GM19035 (cell line): ENCODE results near the gene TLCD3A.

Experiments used
- ATAC-seq: cut with Tn5 transposase; IDR thresholded peaks from one replicate; pipeline ENCODE4 v1.9.1; 2021; ENCODE audit not compliant: unreplicated experiment

TLCD3A gene

DNA sequence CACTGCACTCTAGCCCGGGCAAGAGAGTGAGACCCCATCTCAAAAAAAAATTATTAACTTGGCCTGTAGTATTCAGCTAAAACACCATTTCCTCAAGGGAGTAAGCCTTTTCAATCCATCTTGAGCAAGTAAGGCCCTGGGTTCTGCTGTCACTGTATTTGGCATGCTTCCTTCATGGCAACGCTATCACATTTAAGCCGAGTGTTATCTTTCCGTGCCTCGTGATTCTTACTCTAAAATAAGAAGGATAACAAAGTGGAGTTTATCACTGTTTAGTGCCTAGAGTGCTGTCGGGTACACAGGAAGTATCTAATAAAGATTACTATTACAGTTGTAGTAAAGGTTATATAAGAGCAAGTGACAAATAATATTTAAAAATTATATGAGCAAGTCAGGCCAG is 26.5 kb upstream of the TLCD3A start:
- no peak for ATAC-seq

DNA sequence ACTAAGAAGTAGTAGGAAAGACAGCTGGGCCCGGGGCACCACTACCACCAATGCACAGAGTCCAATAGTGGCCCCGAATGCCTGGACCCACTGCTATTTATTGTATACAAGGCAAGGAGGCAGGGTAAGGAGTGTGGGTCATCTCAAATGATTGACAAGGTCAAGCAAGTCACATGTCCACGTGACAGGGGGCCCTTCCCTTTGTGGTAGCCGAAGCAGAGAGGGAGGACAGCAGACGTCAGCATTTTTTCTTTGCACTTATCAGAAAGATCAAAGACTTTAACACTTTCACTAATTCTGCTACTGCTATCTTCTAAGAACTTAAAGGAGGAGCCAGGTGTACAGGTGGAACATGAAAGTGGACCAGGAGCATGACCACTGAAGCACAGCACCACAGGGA is 24.3 kb upstream of the TLCD3A start:
- ATAC-seq, result no peak

DNA sequence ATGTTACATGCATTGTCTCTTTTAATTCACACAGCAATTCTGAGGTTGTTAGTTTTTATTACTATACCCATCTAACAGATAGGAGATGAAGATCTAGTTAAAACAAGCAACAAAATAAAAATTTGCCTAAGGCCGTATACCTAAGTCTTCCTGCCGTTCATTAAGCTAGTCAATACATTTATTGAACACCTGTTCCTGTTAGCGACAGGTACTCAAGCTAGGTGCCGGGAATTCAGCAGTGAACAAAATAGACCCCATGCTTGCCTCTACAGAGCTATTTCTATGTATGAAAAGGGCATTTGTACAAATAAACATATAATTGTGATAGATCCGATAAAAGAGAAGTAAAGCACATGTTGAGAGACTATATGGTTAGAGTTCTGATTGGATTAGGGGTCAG is 14.3 kb upstream of the TLCD3A start:
- ATAC-seq, result no peak

DNA sequence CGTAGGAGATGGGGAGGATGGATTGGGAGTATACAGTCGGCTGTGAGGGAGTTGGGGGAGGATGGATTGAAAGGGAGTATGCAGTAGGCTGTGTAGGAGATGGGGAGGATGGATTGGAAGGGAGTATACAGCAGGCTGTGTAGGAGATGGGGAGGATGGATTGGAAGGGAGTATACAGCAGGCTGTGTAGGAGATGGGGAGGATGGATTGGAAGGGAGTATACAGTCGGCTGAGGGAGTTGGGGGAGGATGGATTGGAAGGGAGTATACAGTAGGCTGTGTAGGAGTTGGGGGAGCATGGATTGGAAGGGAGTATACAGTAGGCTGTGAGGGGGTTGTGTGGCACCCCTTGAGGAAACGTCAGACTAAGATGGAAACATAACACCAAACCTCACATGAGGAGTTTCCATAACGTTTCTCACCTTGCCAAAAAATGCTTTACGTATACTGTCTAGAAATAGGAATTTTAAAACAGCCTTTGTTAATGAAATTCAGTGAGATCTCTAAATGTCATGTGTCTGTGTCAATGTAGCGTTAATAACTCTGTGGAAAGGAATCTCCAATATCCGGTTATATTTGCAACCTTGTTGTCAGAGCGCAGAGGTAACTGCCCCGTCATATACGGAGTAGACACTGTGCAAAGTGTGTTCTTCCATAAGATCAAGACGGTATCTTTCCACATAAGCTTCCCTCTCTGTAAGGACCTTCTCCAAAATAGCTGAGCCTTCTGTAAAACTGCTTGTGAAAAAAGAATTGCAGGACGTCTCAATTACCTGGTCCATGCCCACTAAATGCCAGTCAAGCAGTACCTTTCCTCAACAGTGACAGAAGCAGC is 11.5 kb upstream of the TLCD3A start:
- ATAC-seq, result no peak

DNA sequence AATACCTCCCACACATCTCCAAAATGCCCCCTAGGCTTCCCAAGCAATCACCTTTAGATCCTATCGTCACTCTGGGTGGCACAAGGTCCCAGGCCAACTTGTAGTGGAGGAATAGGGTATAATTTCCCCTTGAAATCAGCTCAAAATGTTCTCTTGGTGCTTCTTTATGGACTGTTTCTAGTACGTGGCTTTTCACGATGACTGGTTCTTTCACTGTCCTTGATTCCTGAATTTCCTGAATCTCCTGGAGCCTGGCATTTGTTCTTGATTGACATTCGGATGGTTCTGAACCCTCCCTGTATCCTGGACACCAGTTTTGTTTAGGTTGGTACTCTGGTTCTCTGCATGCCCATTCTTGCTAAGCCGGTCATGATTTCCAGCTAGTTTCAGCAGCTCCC is 10.9 kb upstream of the TLCD3A start:
- no peak for ATAC-seq

DNA sequence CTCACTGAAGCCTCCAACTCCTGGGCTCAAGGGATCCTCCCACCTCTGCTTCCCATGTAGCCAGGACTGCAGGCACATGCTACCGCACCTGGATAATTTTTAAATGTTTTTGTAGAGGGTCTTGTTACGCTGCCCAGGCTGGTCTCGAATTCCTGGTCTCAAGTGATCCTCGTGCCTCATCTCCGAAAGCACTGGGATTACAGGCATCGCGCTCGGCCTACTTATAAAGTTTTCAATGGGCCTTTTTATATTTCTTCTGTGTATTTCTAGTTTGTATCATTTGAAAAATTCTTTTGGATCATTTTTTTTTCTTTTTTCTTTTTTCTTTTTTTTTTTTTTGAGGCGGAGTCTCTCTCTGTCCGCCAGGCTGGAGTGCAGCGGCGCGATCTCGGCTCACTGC is 7.3 kb upstream of the TLCD3A start:
- ATAC-seq, result no peak

DNA sequence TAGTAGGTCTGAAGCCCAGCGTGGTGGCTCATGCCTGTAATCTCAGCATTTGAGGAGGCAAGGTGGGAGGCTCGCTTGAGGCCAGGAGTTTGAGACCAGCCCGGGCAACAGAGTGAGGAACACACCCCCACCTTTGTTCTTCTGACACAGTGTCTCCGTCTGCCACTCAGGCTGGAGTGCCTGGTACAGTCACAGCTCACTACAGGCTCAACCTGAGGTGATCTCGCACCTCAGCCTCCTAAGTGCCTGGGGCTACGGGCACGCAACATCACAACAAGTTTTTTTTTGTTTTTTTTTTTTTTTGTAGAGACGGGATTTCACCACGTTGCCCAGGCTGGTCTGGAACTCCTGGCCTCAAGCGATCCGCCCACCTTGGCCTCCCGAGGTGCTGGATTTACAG is 6.7 kb upstream of the TLCD3A start:
- ATAC-seq, result no peak

DNA sequence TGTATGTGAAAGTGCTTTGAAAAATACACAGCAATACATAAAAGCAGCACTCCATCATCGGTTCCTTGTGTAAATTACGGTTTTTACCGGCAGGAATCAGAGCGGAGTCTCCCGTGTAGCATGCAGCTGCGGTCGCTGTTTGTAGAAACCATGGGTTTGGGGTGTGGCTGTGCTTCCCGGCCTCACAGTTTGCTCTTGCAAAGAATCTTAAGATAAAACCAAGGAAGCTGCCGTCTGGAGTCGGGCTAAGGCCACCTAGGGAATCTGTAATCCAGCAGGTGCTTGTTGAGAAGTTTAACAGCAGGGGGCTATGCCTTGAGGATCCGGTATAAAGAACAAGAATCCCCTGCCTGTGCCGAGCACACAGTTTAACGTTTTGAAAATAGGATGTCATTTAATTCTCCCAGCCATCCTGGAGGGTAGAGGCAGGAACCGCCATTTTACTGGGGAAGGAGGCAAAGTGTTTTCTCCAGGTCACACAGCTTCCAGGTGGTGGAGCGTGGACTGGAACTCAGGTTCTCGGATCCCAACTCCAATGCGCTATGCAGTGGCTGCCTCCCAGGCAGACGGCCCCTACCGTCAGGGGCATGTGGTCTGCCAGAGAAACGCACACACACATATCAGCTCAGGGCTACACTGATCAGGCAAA is 6.0 kb upstream of the TLCD3A start:
- no peak for ATAC-seq

DNA sequence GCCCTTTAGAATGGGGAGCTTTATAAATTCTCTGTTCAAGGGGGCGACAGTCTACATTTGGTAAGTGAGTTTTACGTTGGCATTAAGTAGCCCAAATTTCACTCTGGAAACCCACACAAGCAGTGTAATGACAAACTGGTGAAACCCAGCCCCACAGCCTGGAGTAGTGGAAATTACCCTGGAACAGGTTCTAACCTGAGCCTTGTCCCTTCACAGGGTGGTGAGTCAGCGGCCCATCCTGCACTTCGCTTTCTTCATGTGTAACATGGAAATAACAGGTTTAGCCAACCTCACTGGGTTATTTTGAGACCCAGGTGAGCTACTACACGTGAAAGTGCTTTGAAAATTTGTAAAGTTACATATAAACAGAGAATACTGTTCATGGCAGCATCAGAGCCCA is 3.5 kb upstream of the TLCD3A start:
- no peak for ATAC-seq

DNA sequence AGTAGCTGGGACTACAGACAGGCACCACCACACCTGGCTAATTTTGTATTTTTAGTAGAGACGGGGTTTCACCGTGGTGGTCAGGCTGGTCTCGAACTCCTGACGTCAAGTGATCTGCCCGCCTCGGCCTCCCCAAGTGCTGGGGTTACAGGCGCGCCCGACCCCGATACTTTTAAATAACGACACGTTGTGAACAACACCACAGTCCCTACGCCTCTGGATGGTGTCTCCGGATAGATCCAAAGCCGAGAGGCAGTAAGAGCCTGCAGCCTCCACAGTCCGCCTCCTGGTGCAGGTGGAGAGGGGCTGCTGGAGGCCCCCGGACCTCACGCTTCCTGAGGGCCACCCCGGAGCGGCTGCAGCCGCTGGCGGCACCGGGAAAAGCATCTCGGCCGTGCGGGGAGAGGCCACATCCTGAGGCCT is 741 bp upstream of the TLCD3A start:
- peak; percentile 7 for ATAC-seq

DNA sequence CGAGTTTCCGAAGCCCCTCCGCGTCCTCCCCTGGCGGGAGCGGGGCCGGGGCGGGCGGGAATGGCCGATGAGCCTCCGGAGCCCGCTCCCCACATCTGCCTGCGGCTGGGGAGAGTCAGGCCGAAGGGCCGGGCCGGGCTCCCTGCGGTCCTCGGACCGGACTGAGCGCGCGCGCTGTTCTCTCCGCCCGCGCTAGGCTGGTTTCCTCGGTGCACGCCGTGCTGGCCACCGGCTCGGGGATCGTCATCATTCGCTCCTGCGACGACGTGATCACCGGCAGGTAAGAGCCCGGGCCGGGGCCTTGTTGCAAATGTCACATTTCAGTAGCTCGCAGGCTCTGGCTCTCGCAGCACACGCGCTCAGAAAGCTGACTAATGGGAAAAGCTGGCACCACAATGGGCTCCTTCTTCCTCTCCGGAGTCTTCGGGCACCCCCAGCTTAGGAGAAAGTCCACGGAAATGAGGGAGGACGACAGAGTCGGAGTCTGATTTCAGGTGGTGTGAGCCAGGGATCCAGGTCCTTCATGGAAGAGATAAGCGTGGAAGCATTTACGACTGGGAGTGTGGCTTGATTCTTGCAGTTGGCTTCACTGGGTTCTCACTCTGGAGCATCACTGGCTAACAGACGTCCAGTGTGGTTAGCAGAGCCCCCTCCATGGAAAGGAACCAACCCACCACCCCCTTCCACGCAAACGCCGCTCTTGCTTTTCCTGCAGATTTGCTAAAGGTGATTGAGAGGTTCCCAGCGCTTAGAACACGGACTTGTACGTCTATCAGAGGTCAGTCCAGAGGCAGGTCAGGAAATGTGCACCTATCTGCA is 715 bp downstream of the TLCD3A start:
- ATAC-seq, result peak; percentile 40

DNA sequence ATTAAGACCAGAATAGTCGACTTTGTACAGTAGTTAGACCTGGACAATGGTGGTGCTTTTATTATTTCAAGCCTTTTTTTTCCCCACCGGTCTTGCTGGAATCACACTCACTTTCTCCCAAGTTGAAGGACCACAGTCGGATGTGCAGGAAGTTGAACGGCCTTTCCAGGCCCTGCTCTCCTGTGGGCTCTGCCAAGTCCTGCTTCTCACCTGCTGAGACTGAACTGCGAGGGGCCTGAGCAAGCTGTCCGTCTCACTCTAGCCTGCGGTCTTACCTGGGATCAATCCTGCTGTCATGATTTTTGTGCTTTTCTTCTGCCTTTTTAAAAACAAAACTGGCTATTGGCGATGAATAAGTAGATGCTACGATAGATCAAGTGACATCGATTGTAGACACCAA is 1.3 kb downstream of the TLCD3A start:
- no peak for ATAC-seq

DNA sequence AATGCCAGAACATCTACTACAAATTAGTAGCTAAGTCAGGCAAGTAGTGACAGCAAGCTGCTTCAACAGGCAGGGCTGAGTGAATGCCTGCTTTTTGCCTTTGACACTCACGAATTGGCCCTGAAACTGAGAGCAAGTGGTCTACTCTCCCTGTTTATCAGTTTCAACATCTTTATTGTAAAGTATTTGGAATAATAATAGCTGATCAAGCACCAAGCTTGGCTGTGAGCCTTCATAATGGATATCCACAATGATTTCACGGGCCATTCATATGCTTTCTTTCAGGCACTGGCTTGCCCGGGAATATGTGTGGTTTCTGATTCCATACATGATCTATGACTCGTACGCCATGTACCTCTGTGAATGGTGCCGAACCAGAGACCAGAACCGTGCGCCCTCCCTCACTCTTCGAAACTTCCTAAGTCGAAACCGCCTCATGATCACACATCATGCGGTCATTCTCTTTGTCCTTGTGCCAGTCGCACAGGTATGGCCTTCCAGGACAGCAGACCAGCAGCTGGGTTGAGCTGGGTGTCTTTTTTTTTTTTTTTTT is 5.2 kb downstream of the TLCD3A start:
- ATAC-seq, result no peak

DNA sequence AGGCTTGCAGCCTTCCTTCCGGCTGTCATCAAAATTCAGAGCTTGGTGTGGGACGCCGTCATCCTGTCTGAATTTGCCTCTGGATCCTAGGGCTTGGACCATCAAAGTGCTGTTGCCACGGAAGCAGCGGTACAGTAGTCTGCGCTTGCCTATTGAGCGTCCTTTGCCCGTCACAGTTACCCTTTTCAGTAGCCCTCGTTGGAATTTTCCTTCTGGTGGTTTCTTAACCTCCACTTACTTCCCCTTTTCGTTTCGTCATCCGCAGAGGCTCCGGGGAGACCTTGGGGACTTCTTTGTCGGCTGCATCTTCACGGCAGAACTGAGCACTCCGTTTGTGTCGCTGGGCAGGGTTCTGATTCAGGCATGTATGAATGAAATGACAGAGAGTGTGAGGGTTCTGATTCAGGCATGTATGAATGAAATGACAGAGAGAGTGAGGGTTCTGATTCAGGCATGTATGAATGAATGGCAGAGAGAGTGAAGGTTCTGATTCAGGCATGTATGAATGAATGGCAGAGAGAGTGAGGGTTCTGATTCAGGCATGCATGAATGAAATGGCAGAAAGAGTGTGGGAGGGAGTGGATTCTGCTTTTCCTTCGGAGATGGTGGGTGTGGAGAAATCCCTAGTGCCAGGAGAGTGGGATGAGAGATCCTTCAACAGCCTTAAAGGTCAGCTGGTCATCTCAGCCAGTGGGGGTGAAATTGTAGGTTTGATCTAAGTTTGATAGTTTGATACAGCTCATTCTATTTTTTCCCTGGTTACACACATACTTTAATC is 8.0 kb downstream of the TLCD3A start:
- ATAC-seq, result peak; percentile 86

DNA sequence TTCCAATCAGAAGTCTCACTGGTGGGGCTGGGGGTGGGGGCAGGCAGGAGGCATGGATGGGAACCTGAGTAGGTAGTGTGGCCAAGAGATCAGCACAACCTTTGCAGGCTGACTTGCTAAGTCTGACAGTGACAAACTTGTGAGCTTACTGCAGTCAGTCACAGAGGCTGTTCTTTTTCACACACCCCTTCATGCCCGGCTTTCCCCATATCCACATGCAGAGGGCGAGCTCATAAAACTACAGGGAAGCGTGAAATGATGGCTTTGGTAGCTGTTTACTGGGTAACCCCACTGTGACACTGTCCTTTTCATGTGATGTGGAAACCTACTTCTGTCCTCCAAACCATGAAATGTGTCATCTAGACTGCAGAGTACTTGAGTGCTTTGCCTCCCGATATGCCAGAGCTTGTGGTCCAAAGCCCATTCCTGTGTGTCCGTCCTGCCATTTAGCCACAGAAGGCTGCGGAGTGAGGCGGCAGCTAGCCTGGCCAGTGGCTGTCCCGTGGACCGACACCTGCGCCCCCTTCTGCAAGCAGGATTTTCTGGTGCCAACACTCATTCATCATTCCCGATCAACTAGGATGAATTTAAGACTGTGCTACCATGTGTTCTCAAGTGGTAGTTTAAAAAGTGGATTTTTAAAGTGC is 9.9 kb downstream of the TLCD3A start:
- ATAC-seq, result no peak

DNA sequence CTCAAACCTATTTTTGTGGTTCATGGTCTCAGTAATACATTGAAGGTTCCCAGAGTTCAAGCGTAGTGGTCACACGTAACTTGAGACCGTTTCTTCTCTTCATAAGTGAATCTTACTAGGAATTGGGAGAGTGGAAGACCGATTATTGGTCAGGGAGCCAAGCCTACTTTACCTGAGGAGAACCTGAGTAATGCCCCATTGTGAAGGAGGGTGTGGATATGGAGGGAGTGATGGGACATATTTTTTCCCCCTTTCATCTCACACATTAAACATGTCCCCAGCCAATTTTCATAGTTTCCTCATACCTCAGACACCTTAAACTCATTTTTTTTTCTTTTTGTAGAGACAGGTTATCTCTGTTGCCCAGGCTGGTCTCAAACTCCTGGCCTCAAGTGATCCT is 10.7 kb downstream of the TLCD3A start:
- ATAC-seq, result no peak

DNA sequence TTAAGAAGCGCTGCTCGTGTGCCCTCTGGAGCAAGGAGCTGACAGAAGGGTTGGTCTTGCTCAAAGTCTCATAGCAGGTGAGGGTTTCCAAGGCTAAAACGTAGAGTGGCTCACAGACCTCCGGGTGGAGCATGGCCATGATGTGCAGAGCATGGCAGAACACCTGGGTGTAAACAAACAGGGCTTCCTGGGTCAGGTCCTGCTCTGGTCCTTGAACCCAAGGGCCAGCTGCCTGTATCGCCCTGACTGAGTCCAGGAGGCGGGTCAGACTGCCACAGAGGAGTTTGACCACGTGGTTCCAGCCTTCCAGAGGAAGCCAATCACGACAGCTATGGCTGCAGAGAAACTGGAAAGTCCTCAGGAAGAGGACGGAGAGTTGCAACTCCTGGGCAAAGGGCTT is 12.5 kb downstream of the TLCD3A start:
- ATAC-seq, result no peak

DNA sequence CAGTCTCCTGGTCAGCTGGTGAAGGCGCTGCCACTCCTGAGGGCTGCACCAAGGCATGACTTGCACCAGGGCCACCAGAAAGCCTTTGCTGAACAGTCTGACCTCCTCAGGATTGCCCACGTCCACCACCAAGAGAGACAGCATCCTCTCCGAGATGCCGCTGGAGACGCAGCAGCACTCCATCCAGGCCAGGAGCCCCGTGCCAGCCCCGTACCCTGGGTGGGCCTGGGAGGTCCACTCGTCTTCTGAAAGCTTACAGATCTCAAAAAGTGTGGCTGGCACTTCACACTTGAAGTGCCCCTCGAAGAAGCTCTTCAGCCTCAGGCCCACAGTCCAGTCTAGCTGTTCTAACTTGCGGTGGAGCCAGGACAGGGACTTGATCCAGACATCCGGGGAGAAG is 13.0 kb downstream of the TLCD3A start:
- ATAC-seq, result no peak

DNA sequence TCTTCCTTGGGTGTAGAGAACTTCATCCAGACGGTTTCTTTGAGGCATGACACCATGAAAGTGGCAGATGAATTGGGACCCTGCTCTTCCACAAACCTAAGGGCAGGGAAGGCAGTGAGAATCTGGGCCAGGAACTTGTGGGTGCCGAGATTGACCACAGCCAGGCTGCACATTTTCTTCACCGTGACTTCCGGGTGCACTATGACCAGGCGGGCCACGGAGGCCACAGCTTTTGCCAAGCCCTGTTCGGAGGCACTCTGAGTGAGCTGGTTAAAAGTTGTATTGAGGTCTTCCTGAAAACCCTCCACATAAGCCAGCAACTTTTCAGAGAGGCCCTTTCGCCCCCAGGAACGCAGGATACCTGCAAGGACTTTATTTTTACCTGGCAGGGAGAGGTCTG is 13.8 kb downstream of the TLCD3A start:
- no peak for ATAC-seq
